Neuronal stem cell (in vitro differentiated cells): ENCODE results near the gene TDRD6.

ENCODE experiments used
- DNase-seq: peaks from one replicate; pipeline ENCODE4 v3.0.0-alpha.2; 2013; ENCODE audit warnings: low spot score
- H2AFZ ChIP-seq: one replicate; pipeline ENCODE4 v1.6.1; 2013; ENCODE audit warnings: mild to moderate bottlenecking, low read length, inconsistent platforms
- H2AK5ac ChIP-seq: 2 replicates; pipeline ENCODE4 v1.6.1; 2013; ENCODE audit warnings: low read depth, mild to moderate bottlenecking, inconsistent platforms, low read length, moderate library complexity, mixed read lengths
- H2BK120ac ChIP-seq: 2 replicates; pipeline ENCODE4 v1.6.1; 2013; ENCODE audit warnings: low read depth, mild to moderate bottlenecking, inconsistent platforms, low read length, moderate library complexity, mixed read lengths
- H2BK12ac ChIP-seq: one replicate; pipeline ENCODE4 v1.6.1; 2013; ENCODE audit warnings: low read length, inconsistent platforms
- H2BK15ac ChIP-seq: 2 replicates; pipeline ENCODE4 v1.6.1; 2013; ENCODE audit warnings: mild to moderate bottlenecking, low read length, inconsistent platforms, mixed read lengths
- H2BK5ac ChIP-seq: one replicate; pipeline ENCODE4 v1.6.1; 2013; ENCODE audit warnings: inconsistent platforms, mild to moderate bottlenecking, low read length, moderate library complexity
- H3K14ac ChIP-seq: one replicate; pipeline ENCODE4 v1.6.1; 2013; ENCODE audit warnings: low read length, inconsistent platforms
- H3K18ac ChIP-seq: 2 replicates; pipeline ENCODE4 v1.6.1; 2013; ENCODE audit warnings: low read length, inconsistent platforms
- H3K23ac ChIP-seq: 2 replicates; pipeline ENCODE4 v1.6.1; 2013; ENCODE audit warnings: low read depth, mild to moderate bottlenecking, mixed read lengths, low read length, inconsistent platforms; ENCODE audit not compliant: poor library complexity
- H3K27ac ChIP-seq: replicated peaks from 3 replicates; pipeline ENCODE4 v1.5.1; 2013; ENCODE audit warnings: low read length, inconsistent platforms
- H3K27me3 ChIP-seq, 3 experiments: 2 replicates each; pipeline ENCODE4 v1.6.1; 2013; ENCODE audit warnings: low read length in 3 of 3, mild to moderate bottlenecking in 2 of 3, inconsistent platforms in 1 of 3, low read depth in 1 of 3, mixed read lengths in 1 of 3, moderate library complexity in 1 of 3; ENCODE audit not compliant: control insufficient read depth in 3 of 3, insufficient read depth in 3 of 3
- H3K36me3 ChIP-seq, 2 donors: replicated peaks in 1 of 2; 2 replicates each; pipeline ENCODE4 v1.6.1; 2013; ENCODE audit warnings: low read length in 2 of 2; ENCODE audit not compliant: control insufficient read depth in 2 of 2, insufficient read depth in 2 of 2
- H3K4ac ChIP-seq: 2 replicates; pipeline ENCODE4 v1.6.1; 2013; ENCODE audit warnings: inconsistent platforms, mild to moderate bottlenecking, low read length, moderate library complexity
- H3K4me1 ChIP-seq, 2 donors: 1 replicate in 1 of 2; 2 replicates in 1 of 2; pipeline ENCODE4 v1.6.1; 2013; ENCODE audit warnings: low read length in 2 of 2, low read depth in 1 of 2; ENCODE audit not compliant: control insufficient read depth in 2 of 2, insufficient read depth in 1 of 2
- H3K4me2 ChIP-seq: one replicate; pipeline ENCODE4 v1.6.1; 2013; ENCODE audit warnings: mild to moderate bottlenecking, low read length, inconsistent platforms; ENCODE audit not compliant: insufficient read depth, poor library complexity, severe bottlenecking
- H3K4me3 ChIP-seq, 2 donors: 2 replicates each; pipeline ENCODE4 v1.5.1; 2013; ENCODE audit warnings: low read length in 2 of 2, mild to moderate bottlenecking in 2 of 2, inconsistent platforms in 1 of 2, moderate library complexity in 1 of 2
- H3K79me1 ChIP-seq: one replicate; pipeline ENCODE4 v1.6.1; 2013; ENCODE audit warnings: low read depth, mild to moderate bottlenecking, inconsistent platforms, low read length, moderate library complexity
- H3K9ac ChIP-seq: one replicate; pipeline ENCODE4 v1.6.1; 2013; ENCODE audit warnings: mild to moderate bottlenecking, low read depth, low read length, inconsistent platforms; ENCODE audit not compliant: poor library complexity
- H3K9me3 ChIP-seq, 2 donors: replicated peaks in 1 of 2; 2 replicates each; pipeline versions ENCODE3 to v1.6.1; 2013; ENCODE audit warnings: low read length in 2 of 2, mild to moderate bottlenecking in 2 of 2, inconsistent platforms in 1 of 2, low read depth in 1 of 2, mixed read lengths in 1 of 2, moderate library complexity in 1 of 2; ENCODE audit not compliant: control insufficient read depth in 2 of 2, insufficient read depth in 1 of 2
- H4K8ac ChIP-seq: one replicate; pipeline ENCODE4 v1.6.1; 2013; ENCODE audit warnings: low read depth, mild to moderate bottlenecking, inconsistent platforms, low read length, moderate library complexity
- H4K91ac ChIP-seq: one replicate; pipeline ENCODE4 v1.6.1; 2013; ENCODE audit warnings: low read length, low read depth, mild to moderate bottlenecking, inconsistent platforms; ENCODE audit not compliant: poor library complexity
- WGBS, 2 donors: extraction: QIAGEN DNeasy Blood & Tissue Kit; methylation state at CpG; one replicate each; pipeline ENCODE4 v1.1.7; 2013; ENCODE audit warnings: missing lambda C conversion rate in 2 of 2, mixed read lengths in 1 of 2; ENCODE audit not compliant: insufficient read length in 2 of 2, insufficient replicate concordance in 1 of 2; ENCODE audit errors: extremely low coverage in 2 of 2; 5-methylcytosine and 5-hydroxymethylcytosine counted together

TDRD6 gene

GRCh38 chr6:46651816-46652215 is 35.9 kb upstream of the TDRD6 start:
- Histone ChIP-seq H3K9me3 (no peaks in the 10 kb centered on the region), H3K18ac (no peak overlapping the region), H3K79me1 (peaks cover 3% of the 10 kb centered on the region), H3K27me3 (peaks cover 0 to 39% (median 0%) of the 10 kb centered on the region in 3 experiments), H2AFZ (peak overlapping the region; percentile 100), H4K8ac (no peak overlapping the region), H3K14ac (no peak overlapping the region), H3K23ac (no peak overlapping the region), H3K4me3 (peak overlapping the region in 1 of 2 donors; percentile 93), H3K9ac (no peak overlapping the region), H3K4me1 (peaks cover 0 to 2% of the 10 kb centered on the region in 2 donors), H2AK5ac (no peak overlapping the region), H3K36me3 (no peaks in the 10 kb centered on the region), H2BK12ac (no peak overlapping the region), H3K27ac (no peak overlapping the region), H4K91ac (no peak overlapping the region), H2BK120ac (no peak overlapping the region), H3K4me2 (peak overlapping the region; percentile 66), H2BK15ac (no peak overlapping the region), H2BK5ac (no peak overlapping the region), H3K4ac (no peak overlapping the region)
- no CpG with 5 or more reads among the region's 8 CpGs for WGBS, 2 donors
- no peak for DNase-seq

DNA sequence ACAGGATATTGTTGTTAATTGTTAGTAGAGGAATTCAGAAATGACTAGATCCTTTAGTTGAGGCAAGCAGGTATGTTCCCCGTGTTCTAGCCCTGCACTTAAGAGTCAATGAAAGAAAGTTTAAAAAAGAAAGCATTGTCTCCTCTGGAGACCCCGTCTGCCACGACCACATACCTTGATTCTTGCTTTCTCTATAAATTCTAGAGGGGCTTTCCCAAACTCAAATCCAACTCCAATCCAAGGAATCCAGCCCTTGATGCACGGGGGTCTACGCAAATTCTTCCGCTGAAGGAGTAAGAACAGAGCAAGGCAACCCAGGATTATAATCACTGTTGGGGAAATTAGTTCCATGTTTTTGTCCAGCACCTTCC is 35.5 kb upstream of the TDRD6 start:
- H3K4ac ChIP-seq: no peak overlapping the region
- H2BK120ac ChIP-seq: no peak overlapping the region
- no peak for DNase-seq
- H3K79me1 ChIP-seq: peaks cover 3% of the 10 kb centered on the region
- H3K9me3 ChIP-seq: no peaks in the 10 kb centered on the region
- no peak overlapping the region for H4K91ac ChIP-seq
- H3K27ac ChIP-seq: no peak overlapping the region
- peak overlapping the region; percentile 66 for H3K4me2 ChIP-seq
- H3K14ac ChIP-seq: no peak overlapping the region
- H2BK12ac ChIP-seq: no peak overlapping the region
- H2BK15ac ChIP-seq: no peak overlapping the region
- H2AFZ ChIP-seq: peak overlapping the region; percentile 100
- H3K4me3 ChIP-seq: peak overlapping the region; percentile 77 to 93
- no peaks in the 10 kb centered on the region for H3K36me3 ChIP-seq
- H2AK5ac ChIP-seq: no peak overlapping the region
- no peak overlapping the region for H4K8ac ChIP-seq
- H3K18ac ChIP-seq: peak overlapping the region; percentile 20
- H3K4me1 ChIP-seq: peaks cover 0 to 2% of the 10 kb centered on the region in 2 donors
- H2BK5ac ChIP-seq: no peak overlapping the region
- H3K9ac ChIP-seq: peak overlapping the region; percentile 32
- WGBS, 2 donors: no CpG with 5 or more reads among the region's 6 CpGs
- H3K23ac ChIP-seq: no peak overlapping the region
- peaks cover 0 to 39% (median 0%) of the 10 kb centered on the region in 3 experiments for H3K27me3 ChIP-seq

DNA sequence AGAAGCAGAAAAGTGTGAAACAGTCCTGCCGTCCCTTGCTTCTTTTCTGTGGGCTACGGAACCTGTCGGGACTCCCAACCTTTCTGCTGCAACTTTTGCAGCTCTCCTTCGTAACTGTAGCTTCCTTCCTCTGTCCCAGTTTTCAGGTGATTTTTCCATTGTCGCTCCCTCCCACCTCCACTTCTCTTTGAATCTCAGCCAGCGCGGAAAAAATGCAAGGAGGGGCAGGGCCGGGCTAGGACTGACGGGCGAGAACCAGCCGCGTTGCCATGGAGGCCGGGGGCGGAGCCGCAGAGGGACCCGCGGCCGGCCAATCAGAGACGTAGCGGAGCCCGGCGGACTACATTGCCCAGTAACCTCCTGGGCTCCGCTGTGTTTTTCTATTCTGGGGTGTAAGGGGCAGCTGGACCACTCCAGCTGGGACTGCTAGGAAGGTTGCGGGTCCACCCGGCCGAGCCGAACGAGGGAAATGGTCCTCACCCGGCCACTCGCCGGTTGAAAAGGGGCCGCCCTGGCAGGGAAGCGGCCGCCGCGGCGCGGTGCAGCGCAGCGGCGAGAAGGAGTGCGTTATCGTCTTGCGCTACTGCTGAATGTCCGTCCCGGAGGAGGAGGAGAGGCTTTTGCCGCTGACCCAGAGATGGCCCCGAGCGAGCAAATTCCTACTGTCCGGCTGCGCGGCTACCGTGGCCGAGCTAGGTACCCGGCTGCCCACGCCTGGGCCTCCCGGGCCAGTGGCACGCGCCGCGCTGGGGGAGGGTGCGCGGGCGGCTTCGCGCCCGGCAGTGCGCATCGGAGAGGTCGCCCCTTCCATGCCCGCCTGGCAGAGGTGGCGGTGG is 34.9 kb upstream of the TDRD6 start, which contains the start of the genes CYP39A1 and SLC25A27:
Gene CYP39A1, minus strand, starts transcription at position 216 of the 836 bp plus-strand sequence. CDS start 236 bp downstream, outside the sequence.
Gene SLC25A27, plus strand, starts transcription at position 373 of the 836 bp plus-strand sequence. Its CDS starts 218 bp downstream, at position 591.
- WGBS, 2 donors: no CpG with 5 or more reads among the region's 72 CpGs

More for the DNA sequence above, 34.9 kb upstream of the TDRD6 start, which contains the start of the genes CYP39A1 and SLC25A27:
- Histone ChIP-seq H3K27me3 (peaks cover 0 to 39% (median 0%) of the 10 kb centered on the region in 3 experiments), H3K4ac (no peak within 1 kb of the TSS), H2BK15ac (no peak within 1 kb of the TSS), H3K27ac (peak within 1 kb of the TSS; percentile 49), H2AFZ (peak within 1 kb of the TSS; percentile 100), H3K4me1 (peaks cover 0 to 2% of the 10 kb centered on the region in 2 donors), H4K91ac (no peak within 1 kb of the TSS), H4K8ac (no peak within 1 kb of the TSS), H3K23ac (peak within 1 kb of the TSS; percentile 49), H3K79me1 (peaks cover 3% of the 10 kb centered on the region), H2BK5ac (no peak within 1 kb of the TSS), H3K36me3 (no peaks in the 10 kb centered on the region), H3K9ac (peak within 1 kb of the TSS; percentile 87), H3K9me3 (no peaks in the 10 kb centered on the region), H2BK12ac (peak within 1 kb of the TSS; percentile 65), H3K4me3 (peak within 1 kb of the TSS; percentile 77 to 97), H3K4me2 (peak within 1 kb of the TSS; percentile 82), H2BK120ac (no peak within 1 kb of the TSS), H2AK5ac (no peak within 1 kb of the TSS), H3K14ac (no peak within 1 kb of the TSS), H3K18ac (peak within 1 kb of the TSS; percentile 97)
- DNase-seq: peak; percentile 87
